ENCODE results near the gene PIBF1. TPM values are rescaled to one million over a fixed set of nuclear protein-coding genes. Genes with fewer than 3 reads are reported as not detected.

Gene PIBF1
- total RNA-seq, 1 experiment from 2014 or later, result 39.1 TPM

DNA sequence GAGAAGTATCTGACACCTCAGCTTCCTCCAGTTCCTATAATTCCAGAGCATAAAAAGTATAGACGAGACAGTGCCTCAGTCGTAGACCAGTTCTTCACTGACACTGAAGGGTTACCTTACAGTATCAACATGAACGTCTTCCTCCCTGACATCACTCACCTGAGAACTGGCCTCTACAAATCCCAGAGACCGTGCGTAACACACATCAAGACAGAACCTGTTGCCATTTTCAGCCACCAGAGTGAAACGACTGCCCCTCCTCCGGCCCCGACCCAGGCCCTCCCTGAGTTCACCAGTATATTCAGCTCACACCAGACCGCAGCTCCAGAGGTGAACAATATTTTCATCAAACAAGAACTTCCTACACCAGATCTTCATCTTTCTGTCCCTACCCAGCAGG is 279.9 kb downstream of the PIBF1 start:
- Histone ChIP-seq H3K27me3 (ENCODE audit: low read length) (no peaks in the 10 kb centered on the region), H3K27ac (ENCODE audit: low read length) (no peak overlapping the region), H3K9me2 (replicated peaks; ENCODE audit: insufficient read depth, low read length) (no peaks in the 10 kb centered on the region), H2AFZ (ENCODE audit: low read length) (no peak overlapping the region), H3K9ac (ENCODE audit: low read length) (no peak overlapping the region), H3K4me1 (ENCODE audit: low read length) (peaks cover 21% of the 10 kb centered on the region), H3K4me3 (ENCODE audit: low read length) (no peak overlapping the region), H4K20me1 (ENCODE audit: insufficient read depth, low read depth, low read length) (no peaks in the 10 kb centered on the region), H3K79me2 (ENCODE audit: low read length) (no peaks in the 10 kb centered on the region), H3K9me3 (ENCODE audit: low read length) (no peaks in the 10 kb centered on the region), H3K36me3 (ENCODE audit: insufficient read depth, low read length) (no peaks in the 10 kb centered on the region), H3K4me2 (ENCODE audit: low read depth, low read length, poor library complexity, severe bottlenecking) (no peak overlapping the region)
- DNase-seq, result no peak

GRCh38 chr13:73062468-73062867 is 280.5 kb downstream of the PIBF1 start:
- Histone ChIP-seq H3K27ac (ENCODE audit: low read length) (no peak overlapping the region), H3K79me2 (ENCODE audit: low read length) (no peaks in the 10 kb centered on the region), H3K4me3 (ENCODE audit: low read length) (no peak overlapping the region), H3K27me3 (ENCODE audit: low read length) (no peaks in the 10 kb centered on the region), H4K20me1 (ENCODE audit: insufficient read depth, low read depth, low read length) (no peaks in the 10 kb centered on the region), H3K9me2 (replicated peaks; ENCODE audit: insufficient read depth, low read length) (no peaks in the 10 kb centered on the region), H2AFZ (ENCODE audit: low read length) (no peak overlapping the region), H3K4me1 (ENCODE audit: low read length) (peaks cover 21% of the 10 kb centered on the region), H3K9me3 (ENCODE audit: low read length) (no peaks in the 10 kb centered on the region), H3K9ac (ENCODE audit: low read length) (no peak overlapping the region), H3K4me2 (ENCODE audit: low read depth, low read length, poor library complexity, severe bottlenecking) (no peak overlapping the region), H3K36me3 (ENCODE audit: insufficient read depth, low read length) (no peaks in the 10 kb centered on the region)
- DNase-seq, result no peak

DNA sequence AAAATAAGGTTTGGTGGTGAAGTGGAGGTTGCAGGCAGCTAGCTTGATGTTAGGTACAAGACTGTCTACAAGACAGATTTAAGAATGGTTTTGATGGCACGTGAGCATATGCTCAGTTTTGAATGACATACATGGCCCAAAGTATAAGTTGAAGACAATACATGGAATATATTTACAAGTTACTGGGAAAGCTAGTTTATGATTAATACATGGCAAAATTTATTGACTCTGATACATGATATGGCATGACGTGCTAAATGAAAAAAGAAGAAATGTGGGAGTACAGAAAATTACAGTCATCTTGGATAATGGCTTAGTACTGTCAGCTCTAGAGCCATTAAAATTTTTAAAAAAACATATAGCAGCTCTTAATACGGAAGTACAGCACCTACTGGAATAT is 281.2 kb downstream of the PIBF1 start:
- no peaks in the 10 kb centered on the region for H4K20me1 ChIP-seq (ENCODE audit: insufficient read depth, low read depth, low read length)
- H3K4me2 ChIP-seq (ENCODE audit: low read depth, low read length, poor library complexity, severe bottlenecking), result no peak overlapping the region
- H3K27ac ChIP-seq (ENCODE audit: low read length), result no peak overlapping the region
- H2AFZ ChIP-seq (ENCODE audit: low read length), result no peak overlapping the region
- no peaks in the 10 kb centered on the region for H3K36me3 ChIP-seq (ENCODE audit: insufficient read depth, low read length)
- no peak overlapping the region for H3K4me3 ChIP-seq (ENCODE audit: low read length)
- H3K9me2 ChIP-seq (replicated peaks; ENCODE audit: insufficient read depth, low read length), result no peaks in the 10 kb centered on the region
- DNase-seq, result no peak
- no peak overlapping the region for H3K9ac ChIP-seq (ENCODE audit: low read length)
- H3K9me3 ChIP-seq (ENCODE audit: low read length), result no peaks in the 10 kb centered on the region
- H3K79me2 ChIP-seq (ENCODE audit: low read length), result no peaks in the 10 kb centered on the region
- no peaks in the 10 kb centered on the region for H3K27me3 ChIP-seq (ENCODE audit: low read length)
- H3K4me1 ChIP-seq (ENCODE audit: low read length), result peaks cover 18% of the 10 kb centered on the region

- Histone ChIP-seq H3K9me3 (ENCODE audit: low read length) (no peaks in the 10 kb centered on the region), H3K9me2 (replicated peaks; ENCODE audit: insufficient read depth, low read length) (no peaks in the 10 kb centered on the region), H3K36me3 (ENCODE audit: insufficient read depth, low read length) (no peaks in the 10 kb centered on the region), H3K4me2 (ENCODE audit: low read depth, low read length, poor library complexity, severe bottlenecking) (no peak overlapping the region), H3K27me3 (ENCODE audit: low read length) (no peaks in the 10 kb centered on the region), H3K9ac (ENCODE audit: low read length) (no peak overlapping the region), H2AFZ (ENCODE audit: low read length) (no peak overlapping the region), H3K4me3 (ENCODE audit: low read length) (no peak overlapping the region), H3K4me1 (ENCODE audit: low read length) (peaks cover 5% of the 10 kb centered on the region), H3K27ac (ENCODE audit: low read length) (no peak overlapping the region), H4K20me1 (ENCODE audit: insufficient read depth, low read depth, low read length) (no peaks in the 10 kb centered on the region), H3K79me2 (ENCODE audit: low read length) (no peaks in the 10 kb centered on the region)
- no peak for DNase-seq
Observed at GRCh38 chr13:73065036-73065435, 283.1 kb downstream of the PIBF1 start.

DNA sequence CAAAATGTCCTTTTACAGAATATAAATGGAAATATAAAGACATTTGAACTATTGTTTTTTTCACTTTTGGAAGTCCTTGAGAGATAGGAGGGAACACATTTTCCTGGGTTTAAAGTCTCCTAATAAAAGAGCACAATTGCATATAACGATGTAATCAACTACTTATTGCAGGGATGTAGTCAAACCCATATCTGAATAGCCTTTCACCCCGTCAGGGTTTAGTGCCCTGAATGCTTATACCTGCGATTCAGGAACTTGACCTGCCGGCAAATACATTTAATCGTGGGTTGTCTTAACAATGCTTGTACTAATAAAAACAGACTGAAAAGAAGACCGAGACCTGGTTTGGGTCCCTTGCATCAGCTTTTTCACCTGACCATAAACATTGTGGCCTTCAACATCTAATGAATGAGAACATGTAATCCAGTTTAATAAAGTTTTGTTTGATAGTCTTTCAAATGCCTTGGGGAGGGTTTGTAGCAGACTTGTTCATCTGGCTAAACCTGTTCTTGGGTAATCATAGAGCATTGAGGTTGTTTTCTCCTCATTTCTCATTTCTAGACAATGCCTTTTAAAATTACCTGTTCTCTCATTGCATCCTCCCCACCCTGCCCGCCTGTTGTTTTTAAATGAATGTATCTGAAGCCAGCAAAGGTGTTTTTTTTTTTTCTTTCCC is 283.9 kb downstream of the PIBF1 start:
- H3K36me3 ChIP-seq (ENCODE audit: insufficient read depth, low read length), result no peaks in the 10 kb centered on the region

More for the DNA sequence above, 283.9 kb downstream of the PIBF1 start:
- no peak overlapping the region for H3K27ac ChIP-seq (ENCODE audit: low read length)
- H3K4me2 ChIP-seq (ENCODE audit: low read depth, low read length, poor library complexity, severe bottlenecking), result no peak overlapping the region
- no peaks in the 10 kb centered on the region for H3K4me1 ChIP-seq (ENCODE audit: low read length)
- DNase-seq, result no peak
- no peaks in the 10 kb centered on the region for H4K20me1 ChIP-seq (ENCODE audit: insufficient read depth, low read depth, low read length)
- no peaks in the 10 kb centered on the region for H3K79me2 ChIP-seq (ENCODE audit: low read length)
- H3K27me3 ChIP-seq (ENCODE audit: low read length), result no peaks in the 10 kb centered on the region
- H3K9me3 ChIP-seq (ENCODE audit: low read length), result no peaks in the 10 kb centered on the region
- no peaks in the 10 kb centered on the region for H3K9me2 ChIP-seq (replicated peaks; ENCODE audit: insufficient read depth, low read length)
- no peak overlapping the region for H2AFZ ChIP-seq (ENCODE audit: low read length)
- no peak overlapping the region for H3K4me3 ChIP-seq (ENCODE audit: low read length)
- no peak overlapping the region for H3K9ac ChIP-seq (ENCODE audit: low read length)

Small RNAs within 50 kb of the gene (small RNA-seq; reads per million reads assigned to genes)
- not detected for gene RNU6-79P

Other genes starting within 250 kb of the PIBF1 start
- gene MZT1, start 54.5 kb upstream of the PIBF1 start, total RNA-seq (2014; rRNA removed; shearing (Covaris generic); ENCODE audit: low replicate concordance), result 12.8 and 67.4 TPM in 2 replicates
- 15.8 and 42.3 TPM in 2 replicates for gene BORA, start 54.2 kb upstream of the PIBF1 start, total RNA-seq (2014; rRNA removed; shearing (Covaris generic); ENCODE audit: low replicate concordance)
- gene DIS3, start 233 bp upstream of the PIBF1 start, total RNA-seq (2014; rRNA removed; shearing (Covaris generic); ENCODE audit: low replicate concordance), result 27.9 and 40.1 TPM in 2 replicates